OCI-LY7 (cell line): ENCODE measurements around the gene PLA2G2E.

Experiments
- EZH2phosphoT487 ChIP-seq: fragments of 200-600 bp; sonication (generic); IDR thresholded peaks from 2 replicates; pipeline ENCODE4 v1.6.1; 2018; ENCODE audit warnings: low read depth, borderline replicate concordance, mild to moderate bottlenecking, mixed run types, antibody characterized with exemption, low read length, moderate library complexity, mixed read lengths
- TF ChIP-seq, protein P1 (sequence below): fragments of 200-600 bp; sonication (generic); conservative IDR thresholded peaks from 2 replicates; pipeline ENCODE4 v1.5.1; 2014; ENCODE audit warnings: mild to moderate bottlenecking, antibody characterized with exemption, low read length, moderate library complexity, mixed read lengths

GRCh38 chr1:19907456-19907855 is 16.0 kb downstream of the PLA2G2E start:
- TF ChIP-seq, protein P1, sequence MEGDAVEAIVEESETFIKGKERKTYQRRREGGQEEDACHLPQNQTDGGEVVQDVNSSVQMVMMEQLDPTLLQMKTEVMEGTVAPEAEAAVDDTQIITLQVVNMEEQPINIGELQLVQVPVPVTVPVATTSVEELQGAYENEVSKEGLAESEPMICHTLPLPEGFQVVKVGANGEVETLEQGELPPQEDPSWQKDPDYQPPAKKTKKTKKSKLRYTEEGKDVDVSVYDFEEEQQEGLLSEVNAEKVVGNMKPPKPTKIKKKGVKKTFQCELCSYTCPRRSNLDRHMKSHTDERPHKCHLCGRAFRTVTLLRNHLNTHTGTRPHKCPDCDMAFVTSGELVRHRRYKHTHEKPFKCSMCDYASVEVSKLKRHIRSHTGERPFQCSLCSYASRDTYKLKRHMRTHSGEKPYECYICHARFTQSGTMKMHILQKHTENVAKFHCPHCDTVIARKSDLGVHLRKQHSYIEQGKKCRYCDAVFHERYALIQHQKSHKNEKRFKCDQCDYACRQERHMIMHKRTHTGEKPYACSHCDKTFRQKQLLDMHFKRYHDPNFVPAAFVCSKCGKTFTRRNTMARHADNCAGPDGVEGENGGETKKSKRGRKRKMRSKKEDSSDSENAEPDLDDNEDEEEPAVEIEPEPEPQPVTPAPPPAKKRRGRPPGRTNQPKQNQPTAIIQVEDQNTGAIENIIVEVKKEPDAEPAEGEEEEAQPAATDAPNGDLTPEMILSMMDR: no peak
- no peak for TF ChIP-seq EZH2phosphoT487
